Hypothalamus (tissue), 51 donors: ENCODE measurements around the gene SRP14.

ENCODE experiments used
- DNase-seq, 51 donors: peaks; one replicate each; lab custom pipeline; 2025; lab: John Stamatoyannopoulos, UW

The SRP14 gene

GRCh38 chr15:40069178-40070165 is 30.5 kb upstream of the SRP14 start:
- peak; percentile 51 to 99 (median 92) for DNase-seq

GRCh38 chr15:40067921-40068624 is 29.1 kb upstream of the SRP14 start:
- no peak for DNase-seq

DNA sequence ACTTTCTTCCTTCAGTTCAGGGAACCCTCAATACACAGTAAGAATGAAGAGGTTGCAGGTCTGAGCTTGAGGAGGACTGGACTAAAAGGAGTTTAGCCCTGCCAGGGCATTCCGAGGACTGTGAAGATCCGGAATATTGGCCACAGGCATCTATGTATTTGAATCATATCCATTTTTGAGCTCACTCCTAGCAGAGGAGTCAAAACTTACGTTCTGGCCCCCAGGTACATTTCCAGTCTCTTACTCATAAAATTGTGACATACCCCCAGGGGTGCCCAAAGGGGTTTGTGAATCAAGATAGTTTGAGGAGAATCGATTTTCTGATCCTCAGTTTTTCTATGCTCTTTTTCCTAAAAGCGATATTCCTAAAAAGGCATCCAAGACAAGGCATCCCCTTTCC is 27.6 kb upstream of the SRP14 start:
- no peak for DNase-seq

- no peak for DNase-seq
Observed at GRCh38 chr15:40065166-40065565, 26.2 kb upstream of the SRP14 start.

DNA sequence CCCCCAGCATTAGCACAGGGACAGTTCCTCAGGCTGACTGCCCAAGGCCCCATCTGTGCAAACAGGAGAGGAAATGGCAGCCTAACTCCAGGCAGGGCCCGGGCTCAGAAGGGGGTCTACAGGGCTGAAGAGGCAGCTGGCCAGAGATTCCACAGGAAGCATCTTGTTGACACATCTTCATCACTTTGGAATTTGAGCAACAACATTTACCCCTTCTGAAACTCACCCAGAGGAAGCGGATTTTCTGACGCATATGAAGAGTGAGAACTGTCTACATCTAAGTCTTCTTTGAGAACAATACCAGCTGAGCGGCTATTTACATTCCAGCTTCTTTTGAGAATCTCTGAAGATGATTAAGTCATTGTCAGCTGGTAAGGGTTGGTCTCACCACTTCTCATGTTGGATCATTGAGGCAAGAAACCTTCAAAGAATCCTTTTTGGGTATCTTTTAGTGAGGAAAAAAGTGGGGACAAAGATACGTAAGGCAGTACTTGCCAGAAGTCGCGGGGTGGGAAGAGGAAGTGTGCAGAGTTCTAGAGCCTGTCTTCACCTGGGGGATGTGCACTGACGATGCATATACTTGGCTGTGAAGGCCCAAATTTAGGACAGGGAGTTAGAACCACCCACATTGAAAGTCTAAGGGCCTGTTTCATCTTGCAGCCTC is 25.4 kb upstream of the SRP14 start:
- DNase-seq = peak in 1 of 51 donors; percentile 11

- DNase-seq = peak in 32 of 51 donors; percentile 8 to 78 (median 46)
Observed at GRCh38 chr15:40063563-40064011, 24.6 kb upstream of the SRP14 start.

- DNase-seq = no peak
Observed at GRCh38 chr15:40062816-40063562, 24.0 kb upstream of the SRP14 start.

DNA sequence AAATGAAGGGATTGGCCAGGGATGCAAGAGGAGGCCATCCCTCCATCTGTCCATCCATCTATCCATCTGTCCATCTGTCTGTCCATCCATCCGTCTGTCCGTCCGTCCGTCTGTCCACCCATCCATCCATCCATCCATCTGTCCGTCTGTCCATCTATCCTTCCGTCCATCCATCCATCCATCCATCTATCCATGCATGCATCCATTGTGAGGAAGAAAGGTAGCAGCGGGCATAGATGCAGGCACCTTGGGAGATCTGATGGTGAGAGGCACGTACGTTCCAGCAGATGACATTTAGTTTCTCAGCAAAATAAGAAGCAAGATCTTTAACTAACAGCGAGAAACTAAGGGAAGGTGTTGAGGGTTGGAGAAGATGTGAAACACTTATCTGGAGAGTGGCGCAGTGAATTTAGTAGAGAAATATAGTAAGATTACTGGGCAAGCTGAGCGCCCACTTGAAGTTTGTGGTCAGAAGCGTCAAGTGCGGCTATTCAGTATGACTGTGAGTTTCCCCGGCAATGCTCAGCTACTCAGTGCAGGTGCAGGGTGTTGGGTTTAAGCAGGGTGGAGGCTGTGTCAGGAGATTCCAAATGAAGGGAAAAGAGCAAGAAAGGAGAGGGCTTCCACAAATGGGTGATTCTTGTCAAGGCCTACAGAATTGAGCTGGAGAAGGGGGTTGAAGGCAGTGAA is 22.4 kb upstream of the SRP14 start:
- no peak for DNase-seq

DNA sequence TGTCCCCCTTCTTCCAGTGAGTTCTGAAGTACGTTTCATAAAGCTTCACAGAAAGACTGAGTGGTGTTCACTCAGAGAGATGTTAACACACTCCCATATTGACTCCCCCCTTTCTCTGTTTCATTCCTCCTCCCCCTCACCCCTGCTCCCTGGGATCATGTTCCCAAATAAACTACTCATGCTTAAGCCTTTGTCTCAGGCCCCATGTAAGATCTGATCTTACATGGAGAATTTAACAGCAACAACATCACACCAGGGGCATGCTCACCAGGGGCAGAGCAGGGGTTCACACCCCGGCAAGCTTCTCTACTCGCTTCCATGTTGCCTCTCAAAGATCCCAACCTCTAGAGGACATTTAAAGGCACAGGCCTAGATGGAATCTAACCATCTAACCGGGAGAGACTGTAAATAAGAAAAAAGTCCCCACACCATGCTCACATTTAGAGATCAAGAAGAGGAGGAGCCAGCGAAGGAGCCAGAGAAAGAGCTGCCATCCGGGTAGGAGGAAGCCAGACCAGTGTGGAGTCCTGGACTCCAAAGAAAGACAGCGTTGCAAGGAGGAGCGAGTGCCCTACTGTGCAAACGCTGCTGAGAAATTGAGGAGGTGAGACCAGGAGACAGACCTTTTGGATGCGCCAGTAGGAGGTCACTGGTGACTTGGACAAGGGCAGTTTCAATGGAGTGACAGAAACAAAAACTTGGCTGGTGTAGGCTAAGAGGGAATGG is 21.4 kb upstream of the SRP14 start:
- no peak for DNase-seq

GRCh38 chr15:40059821-40060220 is 20.8 kb upstream of the SRP14 start:
- DNase-seq = no peak

DNA sequence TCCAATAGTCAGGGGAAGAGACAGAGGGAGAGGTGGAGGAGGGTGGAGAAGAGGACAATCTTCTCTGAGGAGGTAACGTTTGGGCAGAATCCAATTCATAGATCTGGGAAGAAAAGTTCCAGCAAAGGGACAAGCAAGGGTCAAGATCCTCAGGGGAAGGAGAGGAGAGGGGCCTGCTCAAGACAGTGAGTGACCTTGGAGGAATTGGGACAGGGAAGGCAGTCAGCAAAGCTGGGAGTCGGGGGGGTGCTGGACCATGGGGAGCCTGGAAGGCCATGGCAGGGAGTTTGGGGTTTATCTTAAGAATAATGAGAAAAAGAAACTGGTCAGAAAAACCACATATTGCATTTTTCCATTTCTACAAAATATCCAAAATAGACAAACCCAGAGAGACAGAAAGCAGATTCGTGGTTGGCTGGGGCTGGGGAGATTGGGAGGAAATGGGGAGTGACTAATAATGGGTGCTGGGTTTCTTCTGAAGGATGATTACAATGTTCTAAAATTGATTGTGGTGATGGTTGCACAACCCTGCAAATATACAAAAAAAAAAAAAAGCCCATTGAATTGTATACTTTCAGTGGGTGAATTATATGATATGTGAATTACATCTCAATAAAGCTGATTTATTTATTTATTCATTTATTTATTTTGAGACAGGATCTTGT is 19.6 kb upstream of the SRP14 start:
- no peak for DNase-seq

DNA sequence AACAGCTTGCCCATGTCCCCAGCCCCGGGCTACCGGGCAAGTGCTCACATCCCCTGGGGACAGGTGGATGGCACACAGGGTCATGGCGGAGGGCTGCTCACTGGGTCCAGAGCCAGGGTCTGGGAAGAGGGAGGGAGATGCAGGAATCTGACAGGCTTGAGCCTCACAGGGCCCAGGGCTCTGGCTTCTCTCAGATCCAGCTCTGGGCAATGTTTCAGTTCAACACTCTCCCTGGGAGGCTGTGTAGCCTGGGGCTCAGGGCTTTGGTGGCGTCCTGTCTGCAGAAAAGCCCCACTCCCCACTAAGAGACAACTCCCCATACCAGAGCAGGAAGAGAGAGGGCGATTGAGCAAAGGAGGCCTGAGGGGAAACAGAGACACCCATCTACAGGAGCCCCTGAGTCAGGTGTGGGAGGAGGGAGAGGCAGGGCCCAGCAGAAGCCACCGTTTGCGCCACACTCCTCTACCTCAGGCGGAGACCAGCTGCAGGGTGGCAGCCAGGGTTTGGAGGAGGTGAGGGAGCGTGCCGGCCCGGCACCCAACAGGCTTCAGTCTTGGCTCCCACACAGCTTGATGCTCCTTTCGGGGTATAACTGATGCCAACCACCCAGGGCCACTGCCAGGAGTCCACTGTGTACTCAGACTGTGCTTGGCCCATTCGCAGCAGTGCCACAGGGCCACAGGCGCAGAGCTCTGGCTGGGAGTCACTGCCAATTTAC is 16.8 kb upstream of the SRP14 start:
- DNase-seq = peak in 3 of 51 donors; percentile 9 to 33 (median 9)

DNA sequence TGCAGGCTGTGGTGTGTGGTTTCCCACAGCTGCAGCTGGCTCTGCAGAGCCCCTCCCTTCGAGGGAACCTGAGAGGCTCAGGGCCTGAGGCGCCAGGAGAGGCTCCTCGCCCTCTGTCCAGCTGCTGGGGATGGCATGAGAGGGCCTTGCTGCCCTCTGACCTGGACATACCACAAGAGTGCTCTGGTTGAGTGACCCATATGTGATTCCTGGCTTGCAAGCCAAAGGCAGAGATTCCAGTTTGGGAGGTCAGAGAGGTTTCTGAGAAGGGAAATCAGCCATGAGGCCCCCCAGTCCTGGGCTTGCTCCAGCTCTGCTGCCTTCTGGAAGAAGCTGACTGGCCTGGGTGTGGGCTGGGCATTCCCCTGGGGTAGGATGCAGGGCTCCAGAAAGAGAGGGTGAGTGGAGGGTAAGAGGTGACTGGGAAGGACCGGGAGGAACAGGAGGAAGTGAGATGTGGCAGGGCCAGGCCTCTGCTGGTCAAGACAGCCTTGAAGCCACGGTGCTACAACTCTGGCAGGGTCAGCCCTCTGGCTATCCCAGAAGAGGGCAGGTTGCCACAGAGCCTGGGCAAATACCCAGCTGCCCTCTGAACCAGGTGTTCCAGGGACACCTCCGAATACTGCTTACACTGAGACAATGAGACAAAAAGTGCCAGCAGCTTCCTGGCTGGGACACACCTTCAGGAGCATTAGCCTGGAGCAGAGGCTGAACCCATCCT is 16.0 kb upstream of the SRP14 start:
- no peak for DNase-seq

- no peak for DNase-seq
Observed at GRCh38 chr15:40054605-40054854, 15.5 kb upstream of the SRP14 start.

DNA sequence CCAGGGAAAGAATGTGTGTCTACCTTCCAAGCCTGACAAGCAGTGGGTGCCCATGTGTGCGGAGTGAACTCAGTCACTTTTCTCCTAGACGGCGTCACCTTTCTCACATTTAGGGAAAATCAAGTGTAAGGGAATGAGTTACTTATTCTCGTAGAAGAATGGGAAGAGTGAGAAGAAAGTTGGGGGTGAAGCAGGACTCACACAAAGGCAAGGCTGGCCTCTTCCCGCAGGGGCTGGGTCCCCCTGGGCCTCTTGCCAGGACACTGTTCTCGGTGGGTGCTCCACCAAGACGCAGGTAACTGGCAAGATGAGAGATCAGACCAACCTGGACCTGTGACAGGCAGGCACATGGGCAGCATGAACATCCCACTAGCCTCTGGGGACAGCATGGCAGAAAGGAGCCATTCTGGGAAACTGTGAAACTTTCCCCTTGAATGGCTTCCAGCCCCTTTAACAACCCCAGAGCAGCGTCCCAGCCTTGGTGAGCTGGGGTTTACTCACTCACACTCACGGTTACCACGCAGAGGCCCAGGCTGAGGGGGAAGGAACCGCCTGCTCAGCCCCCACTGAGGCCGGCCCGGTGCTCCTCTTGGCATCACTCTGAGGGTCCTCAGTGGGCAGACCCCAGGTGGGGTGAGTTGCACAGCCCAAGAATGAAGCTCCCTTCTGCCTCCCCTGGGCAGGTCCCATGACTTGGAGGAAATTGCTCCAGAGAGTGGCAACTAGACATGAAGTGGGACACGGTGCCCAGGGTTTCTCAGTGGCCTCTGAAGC is 15.0 kb upstream of the SRP14 start:
- no peak for DNase-seq

DNA sequence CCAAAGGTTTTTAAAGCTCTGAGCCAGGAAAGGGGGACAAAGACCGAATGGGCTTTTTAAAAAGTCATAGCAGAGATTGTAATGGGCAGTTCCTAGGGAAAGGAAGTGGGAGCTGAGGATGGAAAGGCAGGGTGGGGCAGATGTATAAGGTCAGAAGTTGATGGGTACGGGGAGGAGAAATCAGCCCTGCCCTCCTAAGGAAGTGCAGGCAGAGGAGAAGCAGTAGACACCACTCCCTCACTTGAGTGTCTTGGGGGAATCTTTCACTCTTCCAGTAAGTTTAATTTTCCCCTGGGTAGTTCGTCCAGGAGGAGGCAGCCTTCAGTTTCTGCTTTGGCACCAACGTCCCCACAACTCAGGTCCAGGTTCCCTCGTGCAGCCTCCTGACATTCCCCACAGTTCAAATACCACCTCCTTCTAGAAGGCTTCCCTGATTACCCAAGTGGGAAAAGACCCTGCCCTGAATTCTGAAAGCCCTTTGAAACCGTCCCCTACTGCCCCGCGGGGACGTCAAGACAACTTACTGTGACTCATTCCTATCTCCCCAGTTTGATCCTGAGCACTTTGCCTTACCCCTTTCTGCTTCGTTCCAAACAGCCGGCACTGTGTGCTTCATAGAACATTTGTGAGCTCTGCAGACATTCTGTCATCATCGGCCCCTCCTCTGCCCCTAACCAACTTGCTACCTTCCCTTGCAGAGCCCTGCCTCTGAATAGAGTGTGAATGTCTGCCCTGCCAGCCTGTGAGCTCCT is 14.3 kb upstream of the SRP14 start:
- DNase-seq = no peak
